Erythroblast (primary cell): Measurements from ENCODE around the gene SRGAP1.

Experiments used
- GATA1 ChIP-seq: IDR thresholded peaks from 2 replicates; pipeline ENCODE4 v1.6.1; 2011; ENCODE audit warnings: low read depth, mild to moderate bottlenecking, control low read depth, low read length, moderate library complexity
- POLR2A ChIP-seq: IDR thresholded peaks from 2 replicates; pipeline ENCODE4 v1.6.1; 2011; ENCODE audit warnings: mild to moderate bottlenecking, low read length

GRCh38 chr12:64097366-64098105 lies 253.0 kb downstream of the SRGAP1 start:
- no peak for TF ChIP-seq POLR2A
- TF ChIP-seq GATA1: no peak
